SU-DHL-6 (cell line): ENCODE measurements around the gene EML4.

Experiments used
- H2AFZ ChIP-seq: fragments of 200-600 bp; sonication (generic); 2 replicates; pipeline ENCODE4 v1.6.1; 2014; ENCODE audit warnings: low read depth, mild to moderate bottlenecking, moderate library complexity, mixed read lengths, antibody characterized with exemption, low read length; ENCODE audit not compliant: severe bottlenecking
- H3F3A ChIP-seq: fragments of 200-600 bp; shearing (Covaris generic); 2 replicates; pipeline ENCODE4 v1.6.0; 2016; ENCODE audit warnings: antibody characterized with exemption, mild to moderate bottlenecking; ENCODE audit not compliant: insufficient read depth
- H3K27ac ChIP-seq: fragments of 200-600 bp; sonication (generic); 2 replicates; pipeline ENCODE4 v1.5.1; 2016; ENCODE audit warnings: low read depth, mild to moderate bottlenecking, low read length, moderate library complexity, mixed read lengths
- H3K27me3 ChIP-seq: fragments of 200-600 bp; sonication (generic), shearing (Covaris generic); 2 replicates; pipeline ENCODE4 v1.6.0; 2014; ENCODE audit warnings: mild to moderate bottlenecking, low read length
- H3K36me3 ChIP-seq: fragments of 200-600 bp; sonication (generic); 2 replicates; pipeline ENCODE4 v1.6.1; 2014; ENCODE audit warnings: mild to moderate bottlenecking, low read length, mixed read lengths
- H3K4me2 ChIP-seq: fragments of 300-600, 200-600 bp; shearing (Covaris generic), sonication (generic); 2 replicates; pipeline ENCODE4 v1.6.0; 2014; ENCODE audit warnings: low read length, low read depth, mild to moderate bottlenecking; ENCODE audit not compliant: poor library complexity, severe bottlenecking
- H3K4me3 ChIP-seq: fragments of 200-600 bp; sonication (generic); 2 replicates; pipeline ENCODE4 v1.5.1; 2014; ENCODE audit warnings: antibody characterized with exemption, low read length, mild to moderate bottlenecking, mixed read lengths; ENCODE audit not compliant: insufficient read depth, poor library complexity, severe bottlenecking
- H3K79me2 ChIP-seq: fragments of 200-600 bp; sonication (generic); 2 replicates; pipeline ENCODE4 v1.6.1; 2014; ENCODE audit warnings: mild to moderate bottlenecking, low read length, moderate library complexity; ENCODE audit not compliant: insufficient read depth
- H3K9ac ChIP-seq: fragments of 200-600 bp; sonication (generic); 2 replicates; pipeline ENCODE4 v1.7.0; 2014; ENCODE audit warnings: mild to moderate bottlenecking, low read length
- H3K9me2 ChIP-seq: fragments of 200-600 bp; sonication (generic); replicated peaks from 2 replicates; pipeline ENCODE4 v1.6.1; 2014; ENCODE audit warnings: low read length; ENCODE audit not compliant: insufficient read depth
- H3K9me3 ChIP-seq: fragments of 200-600 bp; sonication (generic); 2 replicates; pipeline ENCODE4 v1.6.1; 2014; ENCODE audit warnings: low read length, mixed read lengths; ENCODE audit not compliant: insufficient read depth
- H4K20me1 ChIP-seq: fragments of 200-600 bp; sonication (generic); 2 replicates; pipeline ENCODE4 v1.6.1; 2014; ENCODE audit warnings: low read depth, mild to moderate bottlenecking, antibody characterized with exemption, low read length, moderate library complexity, mixed read lengths
- EZH2phosphoT487 ChIP-seq: fragments of 200-600 bp; sonication (generic), shearing (Covaris generic); conservative IDR thresholded peaks from 2 replicates; pipeline ENCODE4 v1.6.1; 2018; ENCODE audit warnings: mild to moderate bottlenecking, antibody characterized with exemption, low read length, moderate library complexity, mixed read lengths
- TF ChIP-seq, protein P1 (sequence below): fragments of 200-600 bp; sonication (generic); IDR thresholded peaks from one replicate; pipeline ENCODE4 v1.5.1; 2017; ENCODE audit warnings: antibody characterized with exemption, mild to moderate bottlenecking, low read length, moderate library complexity; ENCODE audit not compliant: insufficient read depth, poor library complexity, severe bottlenecking

EML4 gene

DNA sequence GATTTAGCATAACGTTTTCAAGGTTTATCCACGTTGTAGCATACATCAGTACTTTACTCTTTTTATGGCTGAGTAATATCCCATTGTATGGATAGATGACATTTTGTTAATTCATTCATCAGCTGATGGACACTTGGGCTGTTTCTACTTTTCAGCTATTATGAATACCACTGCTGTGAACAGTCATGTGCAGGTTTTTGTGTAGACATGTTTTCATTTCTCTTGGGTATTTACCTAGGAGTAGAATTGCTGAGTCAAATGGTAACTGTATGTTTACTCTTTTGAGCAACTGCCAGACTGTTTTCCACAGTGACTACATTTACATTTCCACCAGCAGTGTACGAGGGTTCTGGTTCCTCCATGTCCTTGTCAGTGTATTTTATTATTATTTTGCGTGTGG is 158.0 kb downstream of the EML4 start:
- H4K20me1 ChIP-seq = no peaks in the 10 kb centered on the region
- TF ChIP-seq EZH2phosphoT487 = no peak
- TF ChIP-seq, protein P1, sequence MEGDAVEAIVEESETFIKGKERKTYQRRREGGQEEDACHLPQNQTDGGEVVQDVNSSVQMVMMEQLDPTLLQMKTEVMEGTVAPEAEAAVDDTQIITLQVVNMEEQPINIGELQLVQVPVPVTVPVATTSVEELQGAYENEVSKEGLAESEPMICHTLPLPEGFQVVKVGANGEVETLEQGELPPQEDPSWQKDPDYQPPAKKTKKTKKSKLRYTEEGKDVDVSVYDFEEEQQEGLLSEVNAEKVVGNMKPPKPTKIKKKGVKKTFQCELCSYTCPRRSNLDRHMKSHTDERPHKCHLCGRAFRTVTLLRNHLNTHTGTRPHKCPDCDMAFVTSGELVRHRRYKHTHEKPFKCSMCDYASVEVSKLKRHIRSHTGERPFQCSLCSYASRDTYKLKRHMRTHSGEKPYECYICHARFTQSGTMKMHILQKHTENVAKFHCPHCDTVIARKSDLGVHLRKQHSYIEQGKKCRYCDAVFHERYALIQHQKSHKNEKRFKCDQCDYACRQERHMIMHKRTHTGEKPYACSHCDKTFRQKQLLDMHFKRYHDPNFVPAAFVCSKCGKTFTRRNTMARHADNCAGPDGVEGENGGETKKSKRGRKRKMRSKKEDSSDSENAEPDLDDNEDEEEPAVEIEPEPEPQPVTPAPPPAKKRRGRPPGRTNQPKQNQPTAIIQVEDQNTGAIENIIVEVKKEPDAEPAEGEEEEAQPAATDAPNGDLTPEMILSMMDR = no peak
- peaks cover 14% of the 10 kb centered on the region; the same call in 1 of the 2 replicates for H3K36me3 ChIP-seq
- H3K9me3 ChIP-seq = no peaks in the 10 kb centered on the region
- no peak overlapping the region for H3K4me2 ChIP-seq
- H3K27ac ChIP-seq = no peak overlapping the region
- H3K27me3 ChIP-seq = no peaks in the 10 kb centered on the region
- H3F3A ChIP-seq = peaks cover 9% of the 10 kb centered on the region; the same call in 1 of the 2 replicates
- no peak overlapping the region for H3K4me3 ChIP-seq
- H2AFZ ChIP-seq = no peak overlapping the region
- no peaks in the 10 kb centered on the region for H3K9me2 ChIP-seq
- no peaks in the 10 kb centered on the region for H3K79me2 ChIP-seq
- H3K9ac ChIP-seq = no peak overlapping the region

DNA sequence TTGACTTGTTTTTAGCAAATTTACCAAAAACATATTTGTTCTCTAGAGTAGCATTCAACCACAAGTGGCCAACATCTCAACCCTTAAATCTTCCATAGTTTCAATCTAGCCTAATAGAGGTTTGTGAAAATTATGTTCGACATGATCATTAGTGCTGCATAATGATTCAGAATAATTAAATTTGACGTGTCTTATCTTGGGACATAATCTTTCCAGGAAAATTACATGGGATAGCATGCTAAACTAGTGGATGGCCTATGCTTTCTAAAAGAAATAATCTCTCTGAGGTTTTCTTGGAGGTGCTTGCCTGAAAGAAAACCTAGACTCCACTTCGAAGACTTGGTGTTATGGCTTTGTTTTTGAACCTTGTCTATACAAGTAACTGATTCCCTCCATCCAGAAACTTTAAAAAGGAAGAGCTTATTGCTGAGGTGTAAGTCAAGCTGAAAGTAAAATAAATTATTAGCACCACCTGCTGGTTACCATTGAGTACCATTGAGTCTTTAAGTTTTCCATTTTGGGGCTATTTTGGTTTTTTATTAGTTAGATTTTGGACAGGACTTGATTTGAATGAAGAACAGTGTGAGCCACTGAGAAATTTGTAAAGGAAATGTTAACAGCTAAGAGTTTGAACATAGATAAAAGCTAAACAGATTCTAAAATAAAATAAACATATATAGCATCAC is 159.1 kb downstream of the EML4 start:
- no peak overlapping the region for H3K4me2 ChIP-seq
- H3K4me3 ChIP-seq = no peak overlapping the region
- H3K9me2 ChIP-seq = no peaks in the 10 kb centered on the region
- TF ChIP-seq, protein P1 = peak; percentile 42
- TF ChIP-seq EZH2phosphoT487 = no peak
- H3K9me3 ChIP-seq = no peaks in the 10 kb centered on the region
- H3F3A ChIP-seq = peaks cover 9% of the 10 kb centered on the region; the same call in 1 of the 2 replicates
- peaks cover 14% of the 10 kb centered on the region; the same call in 1 of the 2 replicates for H3K36me3 ChIP-seq
- H3K27ac ChIP-seq = no peak overlapping the region
- no peaks in the 10 kb centered on the region for H3K27me3 ChIP-seq
- no peaks in the 10 kb centered on the region for H4K20me1 ChIP-seq
- no peak overlapping the region for H3K9ac ChIP-seq
- no peaks in the 10 kb centered on the region for H3K79me2 ChIP-seq
- H2AFZ ChIP-seq = no peak overlapping the region

DNA sequence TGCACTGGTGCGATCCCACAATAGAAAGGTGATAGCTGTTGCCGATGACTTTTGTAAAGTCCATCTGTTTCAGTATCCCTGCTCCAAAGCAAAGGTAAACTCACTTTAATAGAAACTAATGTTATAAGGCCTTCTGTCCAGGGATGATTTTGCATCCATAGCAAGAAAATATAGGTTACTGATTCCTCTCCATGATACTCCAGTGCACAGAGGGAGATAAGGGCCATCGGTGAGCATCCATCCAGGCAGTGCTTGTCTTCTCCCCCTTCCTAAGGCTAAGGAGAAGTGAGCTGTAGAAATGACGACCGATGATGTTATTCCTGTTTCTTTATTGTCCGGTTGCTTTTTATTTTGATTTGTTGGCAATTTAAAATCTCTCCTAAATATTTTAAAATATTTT is 159.8 kb downstream of the EML4 start:
- Histone ChIP-seq H3K36me3 (peaks cover 14% of the 10 kb centered on the region; the same call in 1 of the 2 replicates), H4K20me1 (no peaks in the 10 kb centered on the region), H3K9me3 (no peaks in the 10 kb centered on the region), H3K27me3 (no peaks in the 10 kb centered on the region), H3K79me2 (no peaks in the 10 kb centered on the region), H3K4me3 (no peak overlapping the region), H3K9me2 (no peaks in the 10 kb centered on the region), H3K27ac (no peak overlapping the region), H3K9ac (no peak overlapping the region), H3K4me2 (no peak overlapping the region), H2AFZ (no peak overlapping the region), H3F3A (peaks cover 9% of the 10 kb centered on the region; the same call in 1 of the 2 replicates)
- TF ChIP-seq EZH2phosphoT487 = no peak
- TF ChIP-seq, protein P1 = no peak
